ENCODE data around the gene RHOH. TPM values are rescaled to one million over a fixed set of nuclear protein-coding genes. Genes with fewer than 3 reads are reported as not detected.
"Not testable (repeated sequence)": the region's sequence is repeated elsewhere in the genome, so short reads cannot be mapped to it uniquely, and the experiment has no call there.

Gene RHOH
- 1 to 10 TPM in 3 of 4 donors, under 1 TPM in 1; 0.67 to 2.7 (median 1.4) TPM for total RNA-seq

- WGBS, 2 donors = 54 to 62% methylated on average over 14 of the region's 14 CpGs
- no peak for TF ChIP-seq POLR2A (IDR thresholded peaks at IDR 0.05)
- TF ChIP-seq, protein P1, sequence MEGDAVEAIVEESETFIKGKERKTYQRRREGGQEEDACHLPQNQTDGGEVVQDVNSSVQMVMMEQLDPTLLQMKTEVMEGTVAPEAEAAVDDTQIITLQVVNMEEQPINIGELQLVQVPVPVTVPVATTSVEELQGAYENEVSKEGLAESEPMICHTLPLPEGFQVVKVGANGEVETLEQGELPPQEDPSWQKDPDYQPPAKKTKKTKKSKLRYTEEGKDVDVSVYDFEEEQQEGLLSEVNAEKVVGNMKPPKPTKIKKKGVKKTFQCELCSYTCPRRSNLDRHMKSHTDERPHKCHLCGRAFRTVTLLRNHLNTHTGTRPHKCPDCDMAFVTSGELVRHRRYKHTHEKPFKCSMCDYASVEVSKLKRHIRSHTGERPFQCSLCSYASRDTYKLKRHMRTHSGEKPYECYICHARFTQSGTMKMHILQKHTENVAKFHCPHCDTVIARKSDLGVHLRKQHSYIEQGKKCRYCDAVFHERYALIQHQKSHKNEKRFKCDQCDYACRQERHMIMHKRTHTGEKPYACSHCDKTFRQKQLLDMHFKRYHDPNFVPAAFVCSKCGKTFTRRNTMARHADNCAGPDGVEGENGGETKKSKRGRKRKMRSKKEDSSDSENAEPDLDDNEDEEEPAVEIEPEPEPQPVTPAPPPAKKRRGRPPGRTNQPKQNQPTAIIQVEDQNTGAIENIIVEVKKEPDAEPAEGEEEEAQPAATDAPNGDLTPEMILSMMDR (IDR thresholded peaks at IDR 0.05) = no peak
- H3K9me3 ChIP-seq = no peaks in the 10 kb centered on the region
- intact Hi-C loops (cut with DNase I) = no loop called here
- no peaks in the 10 kb centered on the region for H3K27me3 ChIP-seq
- H3K36me3 ChIP-seq = no peaks in the 10 kb centered on the region
- no peak within 1 kb of the TSS for H3K27ac ChIP-seq
- no peak for DNase-seq
- H3K4me1 ChIP-seq = no peaks in the 10 kb centered on the region
- no peak within 1 kb of the TSS for H3K4me3 ChIP-seq (replicated peaks in 1 of 3)
These were observed at the start of gene RHOH for GRCh38 chr4:40196724-40197281. RHOH (plus strand) TSS chr4:40197031; CDS start chr4:40243387, 46,356 bp downstream.

DNA sequence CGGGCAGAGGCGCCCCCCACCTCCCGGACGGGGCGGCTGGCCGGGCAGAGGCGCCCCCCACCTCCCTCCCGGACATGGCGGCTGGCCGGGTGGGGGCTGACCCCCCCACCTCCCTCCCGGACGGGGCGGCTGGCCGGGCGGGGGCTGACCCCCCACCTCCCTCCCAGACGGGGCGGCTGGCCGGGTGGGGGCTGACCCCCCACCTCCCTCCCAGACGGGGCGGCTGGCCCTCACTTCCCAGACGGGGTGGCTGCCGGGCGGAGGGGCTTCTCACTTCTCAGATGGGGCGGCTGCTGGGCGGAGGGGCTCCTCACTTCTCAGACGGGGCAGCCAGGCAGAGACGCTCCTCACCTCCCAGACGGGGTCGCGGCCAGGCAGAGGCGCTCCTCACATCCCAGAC, 49.3 kb upstream of the RHOH start:
- intact Hi-C loops (cut with DNase I); H3K27ac ChIP-seq; H3K4me3 ChIP-seq (replicated peaks in 1 of 3); H3K27me3 ChIP-seq; H3K9me3 ChIP-seq; H3K36me3 ChIP-seq; DNase-seq; H3K4me1 ChIP-seq: not testable (repeated sequence)
- WGBS, 2 donors = 80% methylated on average over 1 of the region's 31 CpGs; no CpG with 5 or more reads in 1 of the 2 donors

- 92% methylated on average over 3 of the region's 3 CpGs for WGBS, 2 donors
- Histone ChIP-seq H3K27me3 (no peaks in the 10 kb centered on the region), H3K9me3 (no peaks in the 10 kb centered on the region), H3K36me3 (no peaks in the 10 kb centered on the region), H3K4me1 (no peaks in the 10 kb centered on the region), H3K4me3 (replicated peaks in 1 of 3) (no peak overlapping the region), H3K27ac (no peak overlapping the region)
- intact Hi-C loops (cut with DNase I) = loop anchor here (10.0 kb wide), 2 partner anchors 155 to 565 kb away; no protein-coding TSS in a partner anchor
- TF ChIP-seq, protein P1 (IDR thresholded peaks at IDR 0.05) = peak; percentile 71 to 91 (median 79)
- no peak for TF ChIP-seq POLR2A (IDR thresholded peaks at IDR 0.05)
- DNase-seq = peak; percentile 65 to 67
These were observed 46.9 kb upstream of the RHOH start for GRCh38 chr4:40149960-40150385.

DNA sequence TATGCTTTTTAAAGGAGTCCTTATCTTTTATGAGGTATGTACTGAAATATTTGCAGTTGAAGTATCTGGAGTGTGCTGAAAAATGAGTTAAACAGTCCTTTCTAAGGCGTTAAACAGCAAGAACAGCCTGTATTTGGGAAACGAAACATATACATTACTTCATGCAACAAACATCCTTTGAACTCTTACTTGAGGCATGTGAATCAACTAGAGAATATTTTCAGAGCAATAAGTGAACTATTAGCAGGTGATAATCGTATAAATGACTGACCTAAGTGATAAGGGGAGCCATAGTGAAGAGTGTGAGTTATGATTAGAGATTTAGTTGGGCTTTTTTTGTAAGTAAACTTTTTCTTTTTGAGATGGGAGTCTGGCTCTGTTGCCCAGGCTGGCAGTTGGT, 45.9 kb upstream of the RHOH start:
- WGBS, 2 donors = 94% methylated on average over 3 of the region's 3 CpGs
- no peaks in the 10 kb centered on the region for H3K4me1 ChIP-seq
- H3K4me3 ChIP-seq (replicated peaks in 1 of 3) = no peak overlapping the region

GRCh38 chr4:40152637-40153036, 44.2 kb upstream of the RHOH start:
- no peak overlapping the region for H3K27ac ChIP-seq
- no peak for DNase-seq
- H3K27me3 ChIP-seq = no peaks in the 10 kb centered on the region
- 89 to 92% methylated on average over 4 of the region's 4 CpGs for WGBS, 2 donors
- intact Hi-C loops (cut with DNase I) = loop anchor here (10.0 kb wide), 2 partner anchors 152 to 562 kb away; no protein-coding TSS in a partner anchor
- no peak for TF ChIP-seq POLR2A (IDR thresholded peaks at IDR 0.05)
- TF ChIP-seq, protein P1 (IDR thresholded peaks at IDR 0.05) = no peak
- no peaks in the 10 kb centered on the region for H3K36me3 ChIP-seq
- no peaks in the 10 kb centered on the region for H3K4me1 ChIP-seq
- H3K9me3 ChIP-seq = no peaks in the 10 kb centered on the region
- no peak overlapping the region for H3K4me3 ChIP-seq (replicated peaks in 1 of 3)

More for the DNA sequence above, 45.9 kb upstream of the RHOH start:
- TF ChIP-seq, protein P1 (IDR thresholded peaks at IDR 0.05) = no peak
- TF ChIP-seq POLR2A (IDR thresholded peaks at IDR 0.05) = no peak
- intact Hi-C loops (cut with DNase I) = loop anchor here (10.0 kb wide), 2 partner anchors 154 to 564 kb away; no protein-coding TSS in a partner anchor
- H3K9me3 ChIP-seq = no peaks in the 10 kb centered on the region
- H3K27me3 ChIP-seq = no peaks in the 10 kb centered on the region
- H3K36me3 ChIP-seq = no peaks in the 10 kb centered on the region
- DNase-seq = no peak
- H3K27ac ChIP-seq = no peak overlapping the region
